Hematopoietic multipotent progenitor cell treated with erythropoietin and hydrocortisone succinate and interleukin-3 and kit ligand, for 17 days (in vitro differentiated cells): ENCODE measurements around the gene IVL.

Experiments used
- DNase-seq: peaks from one replicate; pipeline ENCODE4 v3.0.0-alpha.2; 2015; ENCODE audit warnings: low spot score

IVL gene

GRCh38 chr1:152899027-152899426 lies 9.3 kb upstream of the IVL start:
- DNase-seq, result no peak

- no peak for DNase-seq
Measured at GRCh38 chr1:152899883-152900282, 8.5 kb upstream of the IVL start.

- DNase-seq, result no peak
Measured at GRCh38 chr1:152901631-152902030, 6.7 kb upstream of the IVL start.

- no peak for DNase-seq
Measured at GRCh38 chr1:152902636-152903035, 5.7 kb upstream of the IVL start.

- no peak for DNase-seq
Measured at GRCh38 chr1:152904688-152905440, 3.5 kb upstream of the IVL start.

GRCh38 chr1:152906023-152906565 lies 2.3 kb upstream of the IVL start:
- DNase-seq, result no peak

- DNase-seq, result no peak
Measured at GRCh38 chr1:152909206-152909605, 860 bp downstream of the IVL start.

GRCh38 chr1:152912471-152912870 lies 4.1 kb downstream of the IVL start:
- no peak for DNase-seq

- DNase-seq, result no peak
Measured at GRCh38 chr1:152912900-152913299, 4.6 kb downstream of the IVL start.

GRCh38 chr1:152917794-152918193 lies 9.4 kb downstream of the IVL start:
- DNase-seq, result no peak

GRCh38 chr1:152919071-152919470 lies 10.7 kb downstream of the IVL start:
- no peak for DNase-seq

GRCh38 chr1:152924191-152924590 lies 15.8 kb downstream of the IVL start:
- no peak for DNase-seq

GRCh38 chr1:152926091-152926490 lies 17.7 kb downstream of the IVL start:
- no peak for DNase-seq

- no peak for DNase-seq
Measured at GRCh38 chr1:152928671-152929070, 20.3 kb downstream of the IVL start.

GRCh38 chr1:152932170-152932811 lies 23.9 kb downstream of the IVL start:
- no peak for DNase-seq

- no peak for DNase-seq
Measured at GRCh38 chr1:152933196-152933595, 24.9 kb downstream of the IVL start.

- DNase-seq, result no peak
Measured at GRCh38 chr1:152940614-152941013, 32.3 kb downstream of the IVL start.

GRCh38 chr1:152941037-152941711 lies 32.8 kb downstream of the IVL start:
- no peak for DNase-seq

GRCh38 chr1:152942161-152942560 lies 33.8 kb downstream of the IVL start:
- DNase-seq, result no peak

- no peak for DNase-seq
Measured at GRCh38 chr1:152946248-152946647, 37.9 kb downstream of the IVL start.

GRCh38 chr1:152946651-152947256 lies 38.4 kb downstream of the IVL start, which contains the start of gene SPRR5:
Gene SPRR5, plus strand, starts transcription at chr1:152947206. Its CDS starts 1,349 bp downstream, at chr1:152948555.
- DNase-seq, result no peak

GRCh38 chr1:152951711-152952110 lies 43.4 kb downstream of the IVL start:
- no peak for DNase-seq
